Thoracic aorta (tissue), 2 donors: ENCODE measurements around the gene FTO. TPM values are rescaled to one million over a fixed set of nuclear protein-coding genes. Genes with fewer than 3 reads are reported as not detected.

Experiments
- ATAC-seq: fragments of 150-250 bp; one replicate; pipeline ENCODE4 v1.8.0; 2017; ENCODE audit warnings: low read depth; ENCODE audit not compliant: insufficient number of reproducible peaks, low FRiP score
- DNase-seq: peaks from one replicate; pipeline ENCODE4 v3.0.0-alpha.2; 2020; ENCODE audit warnings: low spot score
- H3K27ac ChIP-seq, 2 donors: fragments of 200-600 bp; sonication (generic); 1 replicate in 1 of 2; 2 replicates in 1 of 2; pipeline ENCODE4 v1.5.1; 2016; ENCODE audit warnings: mild to moderate bottlenecking in 2 of 2, moderate library complexity in 2 of 2
- H3K27me3 ChIP-seq: fragments of 200-600 bp; sonication (generic); replicated peaks from 2 replicates; pipeline ENCODE4 v1.6.0; 2016; ENCODE audit warnings: mild to moderate bottlenecking; ENCODE audit not compliant: insufficient read depth
- H3K36me3 ChIP-seq: fragments of 200-600 bp; sonication (generic); one replicate; pipeline ENCODE4 v1.5.1; 2016
- H3K4me1 ChIP-seq, 2 donors: fragments of 200-600 bp; sonication (generic); 1 replicate in 1 of 2; 2 replicates in 1 of 2; pipeline versions ENCODE4 v1.5.1 to v1.6.0; 2016; ENCODE audit warnings: low read depth in 2 of 2, mild to moderate bottlenecking in 1 of 2; ENCODE audit not compliant: control insufficient read depth in 1 of 2
- H3K4me3 ChIP-seq: fragments of 200-600 bp; sonication (generic); 2 replicates; pipeline ENCODE4 v1.5.1; 2016; ENCODE audit warnings: mild to moderate bottlenecking
- H3K9me3 ChIP-seq: fragments of 200-600 bp; sonication (generic); 2 replicates; pipeline ENCODE4 v1.5.1; 2016
- total RNA-seq, 2 donors: library from RNA; depleted of rRNA; stranded (reverse); fragments of >200 nt; gene quantifications; one replicate each; pipeline versions ENCODE4 v1.1.0 to v1.2.3, GENCODE V29; 2016
- TF ChIP-seq, protein P1 (sequence below): fragments of 200-600 bp; sonication (generic); IDR thresholded peaks from one replicate; pipeline ENCODE4 v1.5.1; 2019; ENCODE audit warnings: antibody characterized with exemption

FTO gene
- total RNA-seq, 2 donors from 2014 or later, result 99.6 to 103 TPM

DNA sequence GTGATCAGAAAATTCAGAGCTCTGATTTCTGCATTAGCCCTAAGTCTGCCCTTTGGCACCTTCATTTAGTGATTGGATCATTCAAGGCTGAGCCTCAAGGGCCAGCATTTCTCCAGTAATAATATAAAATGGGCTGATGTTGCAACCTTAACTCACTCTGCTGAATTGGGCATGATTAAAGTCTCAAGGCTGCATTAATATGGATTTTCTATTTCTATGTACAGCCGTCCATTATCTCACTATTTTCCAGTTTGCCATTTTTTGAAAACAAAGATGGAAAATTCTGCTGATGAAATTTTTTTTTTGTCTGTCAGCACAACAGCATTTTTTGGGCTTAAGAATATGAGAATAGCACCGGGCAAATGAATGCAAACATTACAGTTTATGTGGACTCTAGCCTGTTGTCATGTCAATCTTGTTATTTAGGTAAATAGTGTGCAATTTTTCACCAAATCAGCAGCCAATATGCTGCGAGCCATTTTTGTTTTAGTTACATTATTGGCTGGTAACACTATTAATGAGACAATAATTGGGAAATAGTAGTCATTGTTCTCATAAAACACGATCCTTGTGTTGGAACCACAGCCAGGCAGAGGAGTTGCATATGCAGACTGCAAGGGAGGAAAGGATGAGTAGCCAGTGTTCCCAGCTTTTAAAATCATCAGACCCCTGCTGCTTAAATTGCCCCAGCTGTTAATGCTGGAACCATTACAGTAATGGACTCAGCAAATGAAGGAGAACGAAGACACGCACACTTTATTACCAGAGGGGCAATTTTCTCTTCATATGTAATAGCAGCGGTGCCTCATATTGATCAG, 10.5 kb downstream of the FTO start:
- no peak overlapping the region for H3K27ac ChIP-seq
- DNase-seq, result no peak

DNA sequence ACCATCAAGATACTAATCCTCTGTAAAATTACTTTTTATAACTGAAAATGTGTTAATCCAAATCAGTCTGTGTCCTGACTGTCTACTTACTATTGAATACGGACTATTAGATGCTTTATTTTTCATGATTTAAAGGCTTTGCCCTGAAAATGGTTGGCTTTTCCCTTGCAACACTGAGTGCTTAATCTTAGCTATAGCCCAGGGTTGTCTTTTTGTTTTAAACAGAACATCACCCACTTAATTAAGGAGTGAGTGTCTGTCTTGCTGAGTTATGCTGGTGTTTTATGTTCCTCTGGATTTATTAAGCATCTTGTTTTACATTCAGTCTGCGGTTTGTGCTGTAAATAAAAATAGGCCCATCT, 11.0 kb downstream of the FTO start:
- Histone ChIP-seq H3K27ac (no peak overlapping the region), H3K27me3 (no peaks in the 10 kb centered on the region), H3K9me3 (no peaks in the 10 kb centered on the region), H3K36me3 (no peaks in the 10 kb centered on the region), H3K4me3 (no peak overlapping the region), H3K4me1 (peaks cover 22 to 30% of the 10 kb centered on the region in 2 donors)
- DNase-seq, result no peak
- TF ChIP-seq, protein P1, sequence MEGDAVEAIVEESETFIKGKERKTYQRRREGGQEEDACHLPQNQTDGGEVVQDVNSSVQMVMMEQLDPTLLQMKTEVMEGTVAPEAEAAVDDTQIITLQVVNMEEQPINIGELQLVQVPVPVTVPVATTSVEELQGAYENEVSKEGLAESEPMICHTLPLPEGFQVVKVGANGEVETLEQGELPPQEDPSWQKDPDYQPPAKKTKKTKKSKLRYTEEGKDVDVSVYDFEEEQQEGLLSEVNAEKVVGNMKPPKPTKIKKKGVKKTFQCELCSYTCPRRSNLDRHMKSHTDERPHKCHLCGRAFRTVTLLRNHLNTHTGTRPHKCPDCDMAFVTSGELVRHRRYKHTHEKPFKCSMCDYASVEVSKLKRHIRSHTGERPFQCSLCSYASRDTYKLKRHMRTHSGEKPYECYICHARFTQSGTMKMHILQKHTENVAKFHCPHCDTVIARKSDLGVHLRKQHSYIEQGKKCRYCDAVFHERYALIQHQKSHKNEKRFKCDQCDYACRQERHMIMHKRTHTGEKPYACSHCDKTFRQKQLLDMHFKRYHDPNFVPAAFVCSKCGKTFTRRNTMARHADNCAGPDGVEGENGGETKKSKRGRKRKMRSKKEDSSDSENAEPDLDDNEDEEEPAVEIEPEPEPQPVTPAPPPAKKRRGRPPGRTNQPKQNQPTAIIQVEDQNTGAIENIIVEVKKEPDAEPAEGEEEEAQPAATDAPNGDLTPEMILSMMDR, result no peak
- ATAC-seq, result no peak

More for the DNA sequence above, 10.5 kb downstream of the FTO start:
- Histone ChIP-seq H3K9me3 (no peaks in the 10 kb centered on the region), H3K27me3 (no peaks in the 10 kb centered on the region), H3K4me1 (peaks cover 19 to 30% of the 10 kb centered on the region in 2 donors), H3K4me3 (no peak overlapping the region), H3K36me3 (no peaks in the 10 kb centered on the region)
- ATAC-seq, result no peak
- TF ChIP-seq, protein P1, result no peak

DNA sequence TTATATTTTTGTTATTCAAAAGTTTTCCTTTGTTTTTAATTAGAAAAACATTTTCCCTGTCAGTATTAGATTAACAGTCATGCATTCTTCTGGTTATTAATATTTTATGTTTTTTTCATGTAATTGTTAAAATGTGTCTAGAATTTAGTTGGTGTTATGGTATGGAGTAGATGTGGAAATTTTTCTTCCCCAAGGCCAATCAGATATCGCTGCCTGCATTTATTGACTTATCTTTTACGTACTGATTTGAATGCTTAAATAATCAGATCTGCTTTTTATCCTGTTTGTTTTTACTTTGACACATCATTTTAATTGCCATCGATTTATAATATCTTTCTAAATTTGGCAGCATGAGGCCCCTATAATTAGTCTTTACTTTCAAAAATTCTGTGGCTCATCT, 13.6 kb downstream of the FTO start:
- H3K4me1 ChIP-seq, result peaks cover 23 to 30% of the 10 kb centered on the region in 2 donors
- H3K4me3 ChIP-seq, result no peak overlapping the region
- ATAC-seq, result no peak
- H3K9me3 ChIP-seq, result no peaks in the 10 kb centered on the region
- no peak overlapping the region for H3K27ac ChIP-seq
- H3K27me3 ChIP-seq, result no peaks in the 10 kb centered on the region
- no peaks in the 10 kb centered on the region for H3K36me3 ChIP-seq
- TF ChIP-seq, protein P1, result no peak
- DNase-seq, result no peak

DNA sequence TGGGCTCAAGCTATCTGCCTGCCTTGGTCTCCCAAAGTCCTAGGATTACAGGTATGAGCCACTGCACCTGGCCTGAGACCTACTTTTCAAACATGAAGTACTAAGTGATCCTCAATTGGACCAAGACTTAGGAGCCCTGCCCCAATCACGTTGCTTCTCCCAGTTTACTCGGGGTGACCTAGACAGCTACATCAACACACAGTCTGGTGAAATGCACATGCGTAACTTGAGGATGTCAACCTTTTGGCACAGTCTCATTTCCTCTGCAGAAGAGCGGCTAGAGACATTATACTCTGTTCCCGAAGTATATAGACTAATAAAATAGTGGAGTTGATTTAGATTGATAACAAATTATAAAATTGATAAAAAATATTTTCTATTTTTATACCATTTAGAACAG, 17.1 kb downstream of the FTO start:
- Histone ChIP-seq H3K27ac (no peak overlapping the region), H3K4me3 (no peak overlapping the region), H3K9me3 (no peaks in the 10 kb centered on the region), H3K4me1 (peaks cover 13 to 14% of the 10 kb centered on the region in 2 donors), H3K36me3 (no peaks in the 10 kb centered on the region), H3K27me3 (no peaks in the 10 kb centered on the region)
- ATAC-seq (no peak), DNase-seq (no peak)
- TF ChIP-seq, protein P1, result no peak

DNA sequence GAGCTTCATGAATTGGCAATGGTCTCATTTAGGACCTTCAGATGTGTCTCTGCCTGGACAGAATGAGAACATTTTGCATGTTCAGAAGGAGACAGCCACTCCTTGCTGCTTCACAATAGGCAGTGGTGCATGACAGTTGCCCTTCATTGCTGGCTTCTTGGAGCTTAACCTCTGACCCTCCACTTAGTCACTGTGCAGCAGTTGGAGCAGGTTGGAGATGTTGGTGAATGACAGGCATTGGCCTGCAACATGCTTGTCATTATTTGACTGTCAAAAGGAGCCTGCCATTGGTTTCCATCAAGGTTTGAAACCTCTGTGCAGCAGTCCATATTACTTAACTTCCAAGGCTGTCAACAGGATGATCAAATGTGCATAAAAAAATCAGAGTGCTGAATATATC, 22.7 kb downstream of the FTO start:
- Histone ChIP-seq H3K27me3 (no peaks in the 10 kb centered on the region), H3K4me1 (peaks cover 0 to 8% of the 10 kb centered on the region in 2 donors), H3K36me3 (no peaks in the 10 kb centered on the region), H3K9me3 (no peaks in the 10 kb centered on the region), H3K4me3 (no peak overlapping the region), H3K27ac (no peak overlapping the region)
- TF ChIP-seq, protein P1, result no peak
- DNase-seq (no peak), ATAC-seq (no peak)
